ENCODE measurements around the gene CALR3.
"Not testable (repeated sequence)": the region's sequence is repeated elsewhere in the genome, so short reads cannot be mapped to it uniquely, and the experiment has no call there.

CALR3 gene

GRCh38 chr19:16458391-16459341 lies 37.3 kb downstream of the CALR3 start:
- DNase-seq (ENCODE audit: extremely low read depth in 1 of 2, low read depth in 1 of 2) = no peak

- DNase-seq (ENCODE audit: extremely low read depth in 1 of 2, low read depth in 1 of 2) = no peak
These were observed 38.0 kb downstream of the CALR3 start for GRCh38 chr19:16457954-16458331.

- no peak for DNase-seq (ENCODE audit: extremely low read depth in 1 of 2, low read depth in 1 of 2)
These were observed 38.6 kb downstream of the CALR3 start for GRCh38 chr19:16457195-16457953.

GRCh38 chr19:16456652-16457194 lies 39.2 kb downstream of the CALR3 start:
- no peak for DNase-seq (ENCODE audit: extremely low read depth in 1 of 2, low read depth in 1 of 2)

GRCh38 chr19:16455489-16455888 lies 40.5 kb downstream of the CALR3 start:
- no peak for DNase-seq (ENCODE audit: extremely low read depth in 1 of 2, low read depth in 1 of 2)

GRCh38 chr19:16454351-16454918 lies 41.5 kb downstream of the CALR3 start:
- no peak for DNase-seq (ENCODE audit: extremely low read depth in 1 of 2, low read depth in 1 of 2)

DNA sequence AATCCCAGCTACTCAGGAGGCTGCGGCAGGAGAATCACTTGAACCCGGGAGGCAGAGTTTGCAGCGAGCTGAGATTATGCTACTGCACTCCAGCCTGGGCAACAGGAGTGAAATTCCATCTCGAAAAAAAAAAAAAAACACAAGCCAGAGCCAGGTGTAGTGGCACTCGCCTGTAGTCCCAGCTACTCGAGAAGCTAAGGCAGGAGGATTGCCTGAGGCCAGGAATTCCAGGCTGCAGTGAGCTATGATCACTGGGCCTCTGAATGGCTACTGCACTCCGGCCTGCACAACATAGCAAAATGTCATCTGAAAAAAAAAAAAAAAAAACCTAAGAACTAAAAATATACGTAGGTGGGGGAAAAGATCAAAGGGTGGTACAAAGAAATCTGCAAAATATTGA lies 43.6 kb downstream of the CALR3 start:
- DNase-seq (ENCODE audit: extremely low read depth in 1 of 2, low read depth in 1 of 2) = no peak

- DNase-seq (ENCODE audit: extremely low read depth in 1 of 2, low read depth in 1 of 2) = no peak
These were observed 46.5 kb downstream of the CALR3 start for GRCh38 chr19:16449330-16449961.

DNA sequence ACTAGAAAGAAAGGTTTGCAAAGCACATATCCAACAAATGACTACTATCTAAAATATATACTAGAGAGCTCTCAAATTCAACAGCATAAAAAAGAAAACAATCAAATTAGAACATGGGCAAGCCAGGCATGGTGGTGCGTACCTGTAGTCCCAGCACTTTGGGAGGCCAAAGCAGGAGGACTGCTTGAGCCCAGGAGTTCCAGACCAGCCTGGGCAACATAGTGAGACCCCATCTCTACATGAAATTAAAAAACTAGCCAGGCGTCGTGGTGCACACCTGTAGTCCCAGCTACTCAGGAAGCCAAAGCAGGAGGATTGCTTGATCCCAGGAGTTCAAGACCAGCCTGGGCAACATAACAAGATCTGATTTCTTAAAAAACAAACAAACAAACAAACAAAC lies 47.1 kb downstream of the CALR3 start:
- DNase-seq (ENCODE audit: extremely low read depth in 1 of 2, low read depth in 1 of 2) = not testable (repeated sequence)

DNA sequence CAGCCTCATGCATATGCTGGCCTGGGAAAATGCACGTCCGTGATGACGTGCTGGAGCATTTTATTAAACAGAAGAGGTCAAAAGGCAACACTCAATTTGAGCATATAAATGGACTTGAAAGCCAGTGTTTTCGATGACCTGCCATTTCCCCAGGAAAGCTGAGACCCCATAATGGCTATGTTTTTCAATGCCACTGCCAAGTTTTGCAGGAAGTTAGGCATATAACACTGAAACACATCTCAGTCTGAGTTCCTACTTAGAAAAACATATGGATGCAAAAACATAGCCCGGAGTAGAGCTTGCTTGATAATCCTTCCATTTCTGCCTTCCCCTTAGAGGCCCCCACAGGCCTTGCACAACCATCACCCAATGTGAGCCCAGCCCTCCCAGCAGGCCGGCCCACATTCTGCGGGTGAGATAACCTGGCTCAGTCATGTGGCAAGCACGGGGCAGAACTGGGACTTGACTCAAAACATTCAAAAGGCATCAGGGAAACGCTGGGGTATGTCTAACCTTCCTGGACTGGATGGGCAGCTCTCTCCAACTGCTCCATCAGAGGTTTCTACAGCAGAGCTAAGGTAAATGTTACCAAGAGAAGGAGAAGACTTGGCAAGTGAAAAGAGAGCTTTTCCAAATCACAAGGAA lies 49.1 kb downstream of the CALR3 start:
- no peak for DNase-seq (ENCODE audit: extremely low read depth in 1 of 2, low read depth in 1 of 2)

DNA sequence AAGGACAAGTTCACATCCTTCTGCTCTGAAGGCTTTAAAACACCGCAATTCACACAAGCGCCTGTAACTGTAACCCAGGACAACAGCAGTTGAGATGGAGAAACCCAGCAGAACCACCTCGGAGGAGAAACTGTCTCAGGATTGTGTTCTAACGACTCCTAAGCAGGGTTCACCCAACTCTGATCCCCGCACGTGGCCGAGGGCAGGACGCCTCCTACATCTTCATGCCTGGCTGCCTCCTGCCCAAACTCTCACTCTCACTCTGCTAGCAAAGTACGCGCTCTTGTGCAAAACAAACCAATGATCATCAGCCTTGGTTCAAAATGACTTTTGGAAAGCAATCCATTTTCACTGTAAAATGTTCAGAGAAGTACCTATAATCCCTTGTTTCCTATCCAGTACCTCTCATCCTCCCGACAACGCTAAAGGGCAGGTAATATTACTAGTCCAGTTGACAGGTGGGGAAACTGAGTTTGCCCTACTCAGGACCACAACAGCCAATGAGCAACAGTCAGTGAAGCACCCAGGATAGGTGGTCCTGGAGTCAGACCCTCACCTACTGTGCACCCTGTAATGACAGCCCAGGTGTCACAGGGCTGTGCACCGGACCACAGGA lies 49.8 kb downstream of the CALR3 start:
- DNase-seq (ENCODE audit: extremely low read depth in 1 of 2, low read depth in 1 of 2) = no peak

- no peak for DNase-seq (ENCODE audit: extremely low read depth in 1 of 2, low read depth in 1 of 2)
These were observed 50.5 kb downstream of the CALR3 start for GRCh38 chr19:16445238-16446107.

GRCh38 chr19:16444269-16444600 lies 51.7 kb downstream of the CALR3 start:
- no peak for DNase-seq (ENCODE audit: extremely low read depth in 1 of 2, low read depth in 1 of 2)

DNA sequence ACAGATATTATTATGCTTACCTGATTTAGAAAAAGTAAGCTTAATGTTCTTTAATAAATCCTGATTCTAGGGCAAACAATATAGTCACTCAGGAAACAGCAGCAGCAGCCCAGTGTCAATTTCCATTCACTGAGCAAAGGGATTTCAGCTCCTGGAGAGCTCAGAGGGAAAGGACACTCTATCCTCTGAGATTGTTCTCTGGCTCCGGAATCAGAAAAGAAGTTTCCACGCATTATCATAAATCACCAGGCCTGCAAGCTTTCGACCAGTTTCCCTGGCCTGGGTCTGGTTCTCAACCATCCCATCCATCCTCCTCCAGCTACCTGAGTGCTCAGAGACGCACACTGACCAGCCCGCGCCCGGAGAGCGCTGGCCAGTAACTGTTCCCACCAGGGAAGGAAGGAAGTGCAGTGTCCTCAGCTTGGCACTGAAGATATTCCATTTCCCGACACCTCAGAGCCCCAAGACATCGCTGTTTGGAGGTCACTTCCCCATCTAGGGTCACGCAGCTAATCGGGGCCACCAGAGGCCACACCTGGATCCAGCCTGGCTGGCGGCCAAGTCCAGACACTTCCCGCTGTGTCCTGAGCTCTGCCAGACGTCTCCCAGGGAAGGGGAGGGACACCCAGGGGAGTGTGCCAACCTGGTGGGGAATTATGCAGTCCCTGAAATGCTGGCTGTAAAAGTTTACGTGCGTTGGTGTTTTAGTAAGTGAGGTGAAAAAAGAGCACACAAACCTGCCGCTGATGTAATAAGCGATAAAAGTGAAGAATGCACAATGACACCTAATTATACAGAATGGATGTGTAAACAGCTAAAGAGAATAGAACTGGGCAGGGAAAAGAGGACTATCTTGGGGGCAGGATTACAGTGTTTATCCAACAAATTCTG lies 53.3 kb downstream of the CALR3 start:
- DNase-seq (ENCODE audit: extremely low read depth in 1 of 2, low read depth in 1 of 2) = no peak

DNA sequence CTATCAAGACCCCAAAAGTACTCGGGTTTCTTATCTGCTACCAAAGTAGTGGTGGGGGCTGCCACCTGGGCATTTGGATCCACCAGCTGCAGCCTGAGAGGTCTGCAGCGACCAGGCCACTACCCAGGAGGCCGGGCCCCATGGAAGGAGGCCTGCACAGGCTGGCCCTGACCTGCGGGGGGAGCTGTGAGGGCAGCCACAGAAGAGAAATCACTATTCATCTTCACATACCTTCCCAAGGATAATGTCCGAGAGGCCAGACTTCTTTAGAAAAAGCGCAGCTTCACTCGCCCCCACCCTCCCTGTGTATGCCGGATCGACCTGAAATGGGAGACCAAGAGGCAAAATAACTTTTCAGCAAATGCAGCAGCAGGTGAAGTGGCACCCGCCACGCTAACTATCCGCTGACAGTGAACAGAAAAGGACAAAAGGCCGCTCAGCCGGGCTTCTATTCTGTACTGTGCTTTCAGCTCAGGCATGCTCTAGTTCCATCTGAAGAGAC lies 54.3 kb downstream of the CALR3 start:
- no peak for DNase-seq (ENCODE audit: extremely low read depth in 1 of 2, low read depth in 1 of 2)

- no peak for DNase-seq (ENCODE audit: extremely low read depth in 1 of 2, low read depth in 1 of 2)
These were observed 59.1 kb downstream of the CALR3 start for GRCh38 chr19:16436780-16437332.

GRCh38 chr19:16435999-16436650 lies 59.8 kb downstream of the CALR3 start:
- DNase-seq (ENCODE audit: extremely low read depth in 1 of 2, low read depth in 1 of 2) = no peak
